Hematopoietic multipotent progenitor cell treated with erythropoietin and hydrocortisone succinate and interleukin-3 and kit ligand, for 17 days (in vitro differentiated cells): ENCODE results near the gene CYTH1.
"Not testable (repeated sequence)": the region's sequence is repeated elsewhere in the genome, so short reads cannot be mapped to it uniquely, and the experiment has no call there.

Source experiments
- DNase-seq: peaks from one replicate; pipeline ENCODE4 v3.0.0-alpha.2; 2015; ENCODE audit warnings: low spot score

The CYTH1 gene

DNA sequence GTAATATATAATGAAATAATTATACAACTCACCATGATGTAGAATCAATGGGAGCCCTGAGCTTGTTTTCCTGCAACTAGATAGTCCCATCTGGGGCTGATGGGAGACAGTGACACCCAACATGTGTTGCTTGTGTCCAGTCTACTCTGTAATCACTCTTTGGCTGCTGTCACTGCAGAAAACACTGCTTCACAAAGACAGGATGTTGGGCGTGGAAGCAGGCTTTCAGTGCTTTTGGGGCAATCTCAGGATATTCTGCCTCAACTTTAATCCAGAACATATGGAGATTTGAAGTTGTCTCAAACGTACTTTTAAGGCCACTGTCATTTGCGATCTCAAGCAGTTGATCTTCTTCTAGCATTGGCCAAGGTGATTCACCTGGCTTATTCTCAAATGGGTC is 94.9 kb downstream of the CYTH1 start:
- no peak for DNase-seq

DNA sequence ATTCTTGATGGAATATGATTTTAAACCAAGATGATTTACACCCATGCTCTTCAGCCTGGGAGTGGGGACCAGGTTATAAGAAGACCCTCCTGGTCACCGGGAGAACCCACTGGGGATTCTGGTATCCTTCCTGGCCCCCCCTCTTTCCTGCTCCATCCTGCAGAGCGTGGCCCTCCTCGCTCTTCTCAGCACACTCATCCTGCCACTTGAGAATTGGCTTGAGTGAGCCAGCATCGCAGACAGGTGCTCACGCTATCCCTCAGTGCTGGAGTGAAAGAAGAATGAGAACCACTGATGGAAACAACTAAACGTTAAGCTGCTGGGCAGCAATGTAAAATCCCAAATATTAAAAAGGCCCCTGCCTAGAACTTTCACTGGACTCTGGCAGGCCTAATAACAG is 98.0 kb downstream of the CYTH1 start:
- DNase-seq, result no peak

DNA sequence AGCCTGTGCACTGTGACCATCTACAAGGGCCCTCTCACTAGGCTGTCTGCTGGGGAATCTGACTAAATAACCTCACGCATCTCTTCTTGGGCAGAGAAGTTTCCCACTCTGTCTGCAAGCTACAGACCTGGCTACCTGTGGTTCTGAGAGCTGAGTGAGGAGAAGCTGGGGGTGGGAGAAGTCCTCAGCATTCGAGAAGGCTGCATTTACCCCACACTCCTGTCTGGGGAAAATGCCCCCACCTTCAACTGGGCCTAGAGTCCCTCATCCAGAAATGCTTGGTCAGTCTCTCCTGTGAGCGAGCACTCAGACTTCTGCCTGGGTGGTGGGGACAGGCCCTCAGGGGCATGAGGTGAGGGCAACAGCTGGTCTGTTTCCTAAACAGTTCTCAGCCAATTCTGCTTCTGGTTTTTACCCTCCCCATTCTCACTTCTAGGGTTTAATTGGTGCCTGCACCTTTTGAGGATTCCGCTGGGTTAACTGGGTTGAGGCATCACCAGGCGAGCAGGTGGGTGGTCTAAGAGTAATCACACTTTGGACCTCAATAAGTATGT is 98.6 kb downstream of the CYTH1 start:
- DNase-seq, result no peak

DNA sequence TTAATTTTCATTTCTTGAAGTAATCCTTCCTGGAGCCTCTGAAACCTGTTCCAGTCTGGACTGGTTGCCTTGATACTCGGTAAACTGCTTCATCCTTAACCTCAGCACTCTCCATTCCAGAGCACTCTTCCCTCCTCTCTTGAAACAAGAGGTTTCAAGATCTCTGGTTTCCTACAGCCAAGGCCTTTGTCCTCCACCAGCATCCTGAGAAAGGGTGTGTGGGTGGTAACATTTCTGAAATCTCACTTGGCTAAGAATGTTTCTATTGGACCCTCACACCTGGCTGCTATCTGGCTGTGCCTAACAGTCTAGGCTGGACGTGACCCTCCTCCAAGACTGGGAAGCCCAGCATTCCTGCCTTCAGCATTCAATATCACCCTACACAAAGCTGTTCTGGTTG is 99.7 kb downstream of the CYTH1 start:
- DNase-seq, result no peak

DNA sequence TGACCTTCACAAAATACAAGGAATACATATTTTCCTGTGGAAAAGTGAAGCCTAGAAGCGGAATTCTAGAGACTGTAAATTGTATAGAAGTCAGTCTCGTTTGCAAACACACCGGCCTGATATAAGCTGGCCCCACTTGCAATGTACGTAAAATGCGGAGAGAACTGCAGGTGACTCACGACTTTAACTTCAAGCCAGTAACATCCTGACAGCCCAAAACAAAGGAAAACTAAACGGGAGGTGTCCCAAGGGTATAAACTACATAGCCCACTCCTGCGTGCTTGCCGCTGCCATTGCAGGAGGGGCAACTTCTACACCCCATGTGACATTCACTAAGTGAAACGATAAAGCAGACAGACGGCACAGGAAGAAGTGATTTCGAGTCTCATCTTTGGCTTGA is 101.6 kb downstream of the CYTH1 start:
- no peak for DNase-seq

DNA sequence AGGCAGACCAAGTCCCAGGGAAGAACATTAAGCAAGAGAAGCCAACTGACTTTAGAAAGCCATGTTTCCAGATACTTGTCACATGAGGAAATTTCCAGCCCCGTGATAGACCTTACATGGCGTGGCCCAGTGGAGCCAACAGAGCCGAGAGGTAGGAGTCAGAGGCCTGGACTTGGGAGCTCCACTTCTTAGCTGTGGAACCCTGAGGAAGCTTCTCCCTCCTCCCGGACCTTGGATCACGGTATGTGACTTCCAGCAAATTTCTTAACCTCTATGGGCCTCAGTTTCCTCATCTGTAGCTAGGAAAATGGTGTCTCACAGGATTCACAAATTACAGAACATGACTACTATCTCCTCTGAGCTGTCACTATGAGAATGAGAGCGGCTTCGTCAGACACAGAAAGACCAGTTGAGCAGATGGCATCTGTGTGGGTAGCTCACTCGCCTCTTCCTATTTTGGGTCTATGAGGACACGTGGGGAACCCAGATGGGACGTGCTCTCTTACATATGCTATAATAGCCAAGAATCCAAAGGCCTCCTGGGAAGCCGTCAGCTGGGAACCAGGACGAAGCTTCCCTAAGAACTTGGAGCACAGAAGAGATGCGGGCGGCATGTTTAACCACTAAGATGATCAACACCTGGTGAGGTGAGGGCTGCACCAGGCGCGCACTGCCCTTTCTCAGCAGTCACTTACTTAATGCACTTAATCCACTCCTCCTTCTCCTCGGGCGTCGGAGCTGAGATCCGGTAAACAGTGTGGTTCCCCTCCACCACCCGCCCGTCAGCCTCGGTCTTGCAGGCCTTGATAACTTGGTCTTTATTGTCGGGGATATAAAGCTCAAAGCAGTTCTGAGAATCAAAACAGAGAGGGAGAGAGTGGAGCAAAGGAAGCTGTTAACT is 102.3 kb downstream of the CYTH1 start:
- no peak for DNase-seq

DNA sequence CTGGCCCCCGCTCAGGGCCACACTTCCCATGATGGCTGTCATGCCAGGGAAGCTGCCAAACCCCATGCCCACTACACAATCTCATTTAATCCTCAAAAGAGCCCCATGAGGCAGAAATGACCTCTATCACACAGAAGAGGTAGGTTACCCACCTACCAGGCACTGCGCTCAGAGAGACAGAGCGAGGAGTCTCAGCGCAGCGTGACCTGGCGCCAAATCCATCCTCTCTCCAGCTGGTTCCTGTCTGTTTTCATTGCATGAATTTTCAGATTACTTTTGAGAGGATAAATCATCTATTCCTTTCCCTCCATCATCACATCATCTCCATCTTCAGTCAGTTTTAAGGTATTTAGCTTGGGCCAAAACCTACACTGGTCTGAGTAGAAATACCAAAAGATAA is 103.4 kb downstream of the CYTH1 start:
- no peak for DNase-seq

DNA sequence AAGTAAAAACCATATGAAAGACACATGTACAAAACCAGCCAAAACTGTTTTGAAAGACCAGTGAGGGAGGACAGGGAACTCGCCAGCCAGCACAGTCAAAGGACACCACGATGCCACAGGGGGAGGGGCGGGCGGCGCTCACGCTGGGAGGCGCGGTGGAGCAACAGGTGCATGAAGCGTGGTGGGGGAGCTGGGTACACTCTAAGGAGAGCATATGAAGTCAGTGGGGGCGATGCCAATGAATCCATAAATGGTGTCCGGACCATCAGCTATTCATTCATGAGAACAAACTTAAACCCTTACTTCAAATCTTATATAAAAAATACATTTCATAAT is 103.9 kb downstream of the CYTH1 start:
- DNase-seq, result no peak

DNA sequence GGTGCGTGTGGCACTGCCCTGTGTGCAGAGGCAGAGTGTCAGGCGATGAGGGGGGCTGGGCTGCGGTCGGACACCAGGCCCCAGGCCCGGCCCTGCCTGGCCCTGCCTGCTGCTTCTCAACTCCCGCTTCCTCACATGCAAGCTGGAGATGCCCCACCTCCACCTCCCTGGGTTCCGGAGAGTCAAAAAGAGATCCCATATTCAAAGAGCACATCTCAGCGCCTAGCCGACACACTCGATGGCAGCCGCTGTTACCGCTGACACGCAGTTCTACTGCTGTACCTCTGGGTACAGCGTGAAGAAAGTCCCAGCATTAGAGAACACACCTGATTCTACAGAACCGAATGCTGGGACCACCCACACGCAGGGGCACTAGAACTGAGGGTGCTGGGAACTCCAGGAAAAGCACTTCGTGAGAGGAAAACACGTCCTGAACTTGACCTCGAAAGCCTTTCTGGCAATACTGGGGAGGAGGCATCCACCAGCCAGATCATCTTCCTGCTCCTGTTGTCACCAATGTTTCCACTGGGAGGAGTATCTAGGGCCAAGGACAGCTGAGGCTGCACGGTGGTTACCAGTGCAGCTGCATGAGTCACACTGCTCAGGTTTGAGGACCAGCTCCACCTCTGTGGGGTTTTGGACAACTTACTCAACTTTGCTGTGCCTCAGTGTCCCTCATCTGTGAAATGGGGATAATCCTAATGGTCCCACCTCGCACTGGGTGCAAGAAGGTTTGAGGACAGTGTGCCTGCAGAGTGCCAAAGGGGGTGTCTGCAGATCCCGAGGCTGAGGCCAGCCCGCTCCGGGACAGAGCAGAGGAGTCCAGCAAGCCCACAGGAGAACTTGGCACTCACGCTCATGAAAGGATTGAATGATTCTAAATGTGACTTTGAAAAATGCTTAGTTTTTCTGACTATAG is 104.5 kb downstream of the CYTH1 start:
- DNase-seq, result no peak

DNA sequence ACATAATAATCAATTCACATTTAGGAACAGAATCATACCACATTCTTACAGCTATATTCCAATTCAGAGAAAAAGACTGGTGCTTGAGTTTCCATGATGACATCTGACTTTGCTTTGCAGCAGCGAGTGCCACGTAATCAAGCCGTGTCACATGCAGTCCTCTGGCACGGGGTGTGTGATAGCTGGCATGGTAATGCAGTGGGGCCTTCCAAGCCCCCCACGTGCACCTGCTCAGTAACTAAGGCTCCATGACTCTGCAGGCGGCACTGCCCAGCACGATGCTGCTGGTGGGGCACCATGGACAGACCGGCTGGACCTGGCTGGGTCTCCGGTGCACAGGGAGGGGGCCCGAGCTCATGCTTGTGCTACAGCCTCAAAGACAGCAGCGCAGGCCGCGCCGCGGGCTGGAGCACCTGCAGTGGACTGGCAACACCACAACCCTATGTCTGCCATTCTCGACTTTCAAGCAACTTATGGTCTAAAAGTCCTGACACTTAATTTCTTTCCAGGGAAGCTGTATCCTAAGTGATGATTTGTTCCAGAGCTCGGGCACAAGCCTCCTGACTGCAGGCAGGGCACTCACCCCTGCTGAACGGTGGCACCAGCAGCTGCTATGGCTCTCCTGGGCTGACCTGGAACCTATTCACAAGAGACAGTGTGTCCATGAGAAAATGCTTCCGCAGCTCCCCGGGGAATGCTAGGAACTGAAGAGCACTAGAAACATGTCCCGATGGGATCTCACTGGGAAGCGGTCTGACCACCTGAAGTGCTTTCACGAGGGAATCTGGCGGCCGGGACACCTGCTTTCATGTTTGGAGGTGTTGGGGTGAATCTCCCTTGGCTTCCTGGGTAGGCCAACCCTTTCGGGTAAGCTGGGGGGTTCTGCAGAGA is 105.4 kb downstream of the CYTH1 start:
- DNase-seq, result no peak

DNA sequence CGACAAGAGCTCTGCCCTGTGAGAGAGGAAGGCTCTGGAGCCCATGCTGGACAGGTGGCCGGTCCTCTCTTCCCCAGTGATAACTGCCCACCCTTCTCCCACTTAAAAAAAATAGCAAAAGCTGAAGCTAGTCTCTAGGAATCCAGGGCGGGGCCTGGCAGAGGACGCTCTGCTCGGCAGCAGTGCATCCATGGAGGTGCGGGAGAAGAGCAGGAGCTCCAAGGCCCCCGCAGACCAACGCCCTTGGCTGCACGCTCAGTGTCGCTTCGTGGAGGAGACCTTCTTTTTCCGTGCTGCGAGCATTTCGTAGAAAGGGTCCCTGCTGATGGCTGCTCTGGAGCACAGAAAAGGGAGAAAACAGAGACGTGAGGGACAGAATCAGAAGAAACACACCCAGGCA is 106.2 kb downstream of the CYTH1 start:
- no peak for DNase-seq

DNA sequence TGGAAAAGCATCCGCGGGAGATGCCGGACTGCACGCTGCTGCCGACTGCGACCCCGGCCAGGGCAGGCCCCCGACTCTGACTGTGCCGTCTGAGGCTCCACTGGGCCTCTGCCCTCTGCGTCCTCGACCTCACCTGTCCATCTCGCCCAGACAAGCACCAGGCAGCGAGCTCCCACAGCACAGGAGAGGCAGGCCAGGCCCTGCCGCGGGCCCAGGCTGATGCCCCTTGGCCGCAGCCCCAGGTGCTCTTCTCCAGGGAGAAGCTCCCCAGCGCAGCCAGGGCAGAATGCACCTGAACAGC is 106.8 kb downstream of the CYTH1 start:
- DNase-seq, result no peak

DNA sequence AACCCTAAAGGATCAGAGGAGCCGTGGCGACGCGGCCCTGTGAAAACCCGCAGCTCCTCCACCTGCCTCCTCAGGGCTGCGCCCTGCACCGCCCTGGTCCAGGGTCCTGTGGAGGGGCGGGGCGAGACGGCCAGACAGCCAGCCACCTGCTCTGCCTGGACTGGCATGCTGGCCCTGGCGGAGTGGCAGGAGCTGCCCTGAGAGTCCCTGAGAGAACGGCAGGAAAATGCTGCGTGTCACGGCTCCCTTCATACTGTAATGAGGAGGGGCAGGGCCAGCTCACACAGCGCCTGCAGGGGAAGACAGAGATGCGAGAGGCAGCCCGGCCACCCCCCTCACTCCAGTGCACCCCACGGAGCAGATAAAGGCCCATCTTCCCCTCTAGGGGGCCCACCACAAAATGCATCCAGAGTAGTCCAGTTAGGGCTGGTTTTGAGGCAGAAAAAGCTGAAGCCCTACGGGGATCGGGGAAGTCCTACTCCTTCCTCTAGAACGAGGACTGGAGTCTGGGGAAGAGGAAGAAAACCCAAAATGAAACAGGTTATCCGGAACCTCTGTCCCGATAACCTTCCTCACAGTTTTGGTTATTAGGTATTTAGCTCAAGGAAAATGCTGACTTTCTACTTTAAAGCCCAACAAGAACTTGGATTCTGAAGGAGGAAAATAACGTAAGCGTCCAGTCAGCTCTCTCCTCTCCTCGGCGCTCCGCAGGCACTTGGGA is 107.3 kb downstream of the CYTH1 start:
- DNase-seq, result no peak

DNA sequence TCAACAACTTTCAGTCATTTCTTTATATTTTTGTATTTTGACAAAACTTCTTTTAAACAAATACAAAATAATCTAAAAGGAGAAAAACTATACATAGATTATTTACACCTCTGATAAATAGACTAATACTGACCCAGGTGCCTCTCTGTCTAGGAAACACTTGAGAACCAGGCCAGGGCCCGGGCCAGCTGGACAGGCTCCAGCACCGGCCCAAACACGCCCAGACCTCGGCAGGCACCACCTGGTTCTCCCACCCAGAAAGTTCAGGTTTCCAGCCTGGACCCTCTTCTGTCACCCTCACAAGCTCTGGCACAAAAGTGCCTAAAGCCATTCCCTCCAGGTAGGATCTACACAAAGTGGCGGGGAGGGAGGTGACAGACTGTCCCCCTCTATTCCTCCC is 107.9 kb downstream of the CYTH1 start:
- no peak for DNase-seq

DNA sequence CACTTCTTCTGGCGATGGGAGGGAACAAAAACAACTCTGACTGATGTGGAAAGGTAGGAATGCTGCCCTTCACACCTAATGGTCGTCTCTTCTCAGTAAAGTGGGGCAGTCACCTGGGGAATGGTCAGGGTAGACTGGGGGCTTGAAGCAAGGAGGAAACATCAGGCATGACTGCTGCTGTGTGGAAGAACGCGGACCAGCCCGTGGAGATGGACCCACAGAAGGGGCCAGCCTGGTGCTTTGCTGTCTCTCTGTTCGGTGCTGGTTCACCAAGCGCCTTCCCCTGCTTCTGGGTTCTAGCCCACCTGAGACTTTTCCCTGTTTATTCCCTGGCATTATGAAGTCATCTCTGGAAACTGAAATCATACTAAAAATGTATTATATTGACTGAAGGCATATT is 108.7 kb downstream of the CYTH1 start:
- no peak for DNase-seq

DNA sequence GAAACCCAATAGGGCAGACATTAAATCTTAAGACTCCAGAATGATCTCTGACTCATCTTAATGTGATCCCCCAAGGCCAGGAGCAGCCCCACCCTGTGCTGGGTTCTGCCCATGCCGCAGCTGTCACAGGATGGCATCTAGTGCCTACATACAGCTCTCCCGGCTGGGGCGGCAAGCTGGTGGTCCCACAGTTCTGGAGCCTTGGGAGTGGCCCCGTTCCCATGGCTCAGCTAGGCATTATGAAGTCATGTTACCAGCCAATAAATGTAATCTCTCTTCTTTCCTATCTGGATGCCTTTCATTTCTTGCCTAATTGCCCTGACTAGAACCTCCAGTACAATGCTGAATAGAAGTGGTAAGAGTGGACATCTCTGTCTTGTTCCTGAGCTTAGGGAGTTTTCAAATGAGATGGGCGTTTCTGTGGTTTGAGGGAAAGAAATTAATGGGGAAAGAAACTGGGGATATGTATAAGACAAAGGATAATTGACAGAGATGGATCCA is 109.2 kb downstream of the CYTH1 start:
- no peak for DNase-seq

DNA sequence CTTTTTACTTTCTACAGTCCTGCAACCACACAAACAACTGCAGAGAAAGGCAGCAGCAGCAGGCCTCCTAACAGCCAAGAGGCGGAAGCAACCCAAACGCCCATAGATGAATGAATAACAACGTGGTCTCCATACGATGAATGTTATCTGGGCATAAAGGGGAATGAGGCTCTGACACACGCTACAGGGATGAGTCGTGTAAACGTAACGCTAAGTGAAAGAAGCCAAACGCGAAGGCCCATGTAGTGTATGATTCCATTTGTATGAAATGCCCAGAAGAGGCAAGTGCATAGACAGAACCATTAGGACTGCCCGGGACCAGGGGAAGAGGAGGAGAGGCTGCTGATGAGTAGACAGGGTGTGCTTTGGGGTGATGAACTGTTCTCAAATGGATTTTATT is 110.1 kb downstream of the CYTH1 start:
- DNase-seq, result no peak

DNA sequence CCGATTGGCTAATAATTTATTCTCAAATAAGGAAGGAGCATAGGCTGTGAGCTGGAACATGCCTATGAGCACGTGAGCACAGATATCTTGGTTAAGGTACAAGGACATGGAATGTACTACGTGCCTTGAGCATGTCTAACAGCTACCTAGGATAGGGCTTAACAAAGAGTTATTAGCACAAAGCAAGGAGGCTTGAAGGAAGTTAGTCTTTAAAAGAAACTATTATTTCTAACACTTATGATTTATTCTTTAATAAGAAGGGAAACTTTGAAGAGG is 110.4 kb downstream of the CYTH1 start:
- not testable (repeated sequence) for DNase-seq

DNA sequence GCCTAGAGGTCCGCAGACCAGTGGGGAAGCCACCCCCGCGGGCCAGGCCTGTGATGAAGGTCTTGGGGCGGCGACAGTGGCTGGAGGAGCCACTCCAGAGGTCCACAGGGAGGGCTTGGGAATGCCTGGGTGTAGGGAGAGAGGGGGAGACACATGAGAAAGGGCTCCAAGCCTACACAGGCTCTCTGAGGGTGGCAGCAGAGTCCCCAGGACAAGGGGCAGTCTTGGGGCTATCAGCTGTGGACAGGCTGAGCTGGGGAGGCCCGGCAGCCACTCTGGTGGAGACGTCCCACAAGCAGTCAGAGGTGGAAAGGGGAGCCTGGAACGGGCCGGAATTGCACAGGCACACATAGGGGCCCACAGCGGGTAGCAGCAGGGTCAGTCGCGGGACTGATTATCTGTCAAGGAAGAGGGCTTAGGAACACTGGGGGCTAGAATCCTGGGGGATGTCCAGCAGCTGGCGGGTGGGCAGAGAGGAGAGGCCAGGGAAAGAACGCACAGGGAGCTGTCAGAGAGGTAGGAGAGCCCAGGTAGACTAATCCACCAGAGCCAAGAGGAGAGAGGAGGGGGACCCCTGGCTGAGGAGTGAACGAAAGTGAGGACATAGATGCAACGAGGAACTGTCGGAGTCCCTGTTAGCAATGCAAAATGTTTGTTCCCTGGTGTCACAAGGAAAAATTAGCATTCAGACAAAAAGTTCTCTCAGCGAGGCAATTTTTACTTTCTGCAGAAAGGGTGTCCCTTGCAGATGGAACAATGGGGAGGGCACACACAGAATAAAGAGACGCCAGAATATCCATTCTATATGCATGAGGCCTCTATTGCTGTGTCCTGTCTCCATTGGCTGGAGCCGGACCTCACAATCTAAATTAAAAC is 111.0 kb downstream of the CYTH1 start:
- no peak for DNase-seq

DNA sequence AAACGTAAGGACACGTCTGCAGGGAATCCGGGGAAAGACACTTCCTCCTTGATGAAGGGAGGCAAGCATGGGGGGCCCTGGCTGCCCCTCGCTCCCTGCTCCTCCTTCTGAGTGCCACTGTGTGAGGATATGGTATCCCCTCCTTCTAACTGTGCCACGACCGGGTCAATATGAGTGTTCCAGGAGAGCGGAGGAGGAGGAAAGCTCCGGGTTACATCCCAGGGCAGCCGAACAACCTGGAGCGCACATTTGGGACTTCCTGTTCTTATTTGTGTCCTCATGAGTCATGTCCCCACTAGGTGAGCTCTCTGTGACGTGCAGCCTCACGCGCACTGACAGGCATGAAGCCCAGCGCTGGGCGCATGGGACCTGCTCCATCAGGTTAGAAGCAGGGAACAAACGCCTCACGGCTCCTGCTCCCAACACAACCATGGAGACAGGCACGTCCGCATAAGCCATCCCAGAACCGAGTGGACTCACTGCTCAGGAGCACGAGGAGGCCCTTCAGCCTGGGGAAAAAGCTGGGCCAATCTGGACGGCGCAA is 112.0 kb downstream of the CYTH1 start:
- DNase-seq, result no peak
